ENCODE measurements around the gene CREG2.

The CREG2 gene

GRCh38 chr2:101408925-101409324 lies 21.6 kb upstream of the CREG2 start:
- no peak for DNase-seq (ENCODE audit: low read depth)

GRCh38 chr2:101405351-101405899 lies 18.1 kb upstream of the CREG2 start:
- no peak for DNase-seq (ENCODE audit: low read depth)

DNA sequence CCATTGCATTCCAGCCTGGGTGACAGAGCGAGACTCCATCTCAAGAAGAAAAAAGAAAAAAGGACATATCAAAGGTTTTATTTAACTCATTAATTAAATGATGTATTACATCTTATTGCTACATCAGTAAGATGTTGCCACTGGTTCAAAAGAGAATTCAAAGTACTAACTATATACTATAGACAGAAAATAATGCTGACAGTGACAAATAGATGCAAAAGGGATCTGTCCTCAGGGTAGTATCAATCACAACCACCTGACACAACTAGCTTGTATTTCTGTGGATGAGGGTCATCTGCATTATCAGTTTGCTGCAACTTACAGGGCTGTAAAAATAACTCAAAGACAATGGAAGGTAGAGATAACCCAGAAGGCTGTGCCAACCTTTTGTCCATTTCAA lies 16.4 kb upstream of the CREG2 start:
- no peak for DNase-seq (ENCODE audit: low read depth)

GRCh38 chr2:101402630-101403029 lies 15.3 kb upstream of the CREG2 start:
- DNase-seq (ENCODE audit: low read depth), result no peak

DNA sequence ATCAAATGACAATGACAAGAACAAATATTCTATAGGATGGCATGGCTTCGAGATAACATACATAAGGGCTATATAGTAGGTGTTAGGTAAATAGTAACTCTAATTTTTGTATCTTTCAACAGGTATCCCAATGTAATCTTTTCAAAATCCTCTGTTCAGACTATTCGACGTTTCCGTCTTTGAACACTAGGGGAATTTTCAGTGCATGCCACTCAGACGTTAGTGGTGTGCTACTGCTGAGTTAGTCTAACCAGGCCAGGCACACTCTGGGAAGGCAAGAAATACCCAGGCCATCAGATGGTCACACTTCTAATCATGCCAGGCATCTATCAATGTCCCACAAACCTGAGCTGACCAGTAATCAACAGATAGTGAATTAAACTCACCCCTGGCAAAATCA lies 14.6 kb upstream of the CREG2 start:
- DNase-seq (ENCODE audit: low read depth), result no peak

DNA sequence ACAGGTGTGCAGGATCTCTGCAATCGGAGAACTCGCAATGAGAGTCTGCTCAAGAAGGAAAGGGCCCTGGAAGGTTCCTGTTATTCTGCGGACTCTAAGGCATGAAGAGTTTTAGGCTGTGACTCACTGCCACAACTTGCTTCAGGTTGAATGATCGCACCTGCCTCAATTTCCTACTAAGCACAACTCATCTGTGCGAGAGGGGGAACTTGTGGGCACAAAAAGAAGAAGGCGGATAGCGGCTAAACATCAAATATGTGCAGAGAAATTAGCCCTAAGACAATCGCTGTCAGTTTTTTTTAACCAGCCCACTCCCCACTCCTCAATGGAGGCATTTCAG lies 14.0 kb upstream of the CREG2 start:
- no peak for DNase-seq (ENCODE audit: low read depth)

GRCh38 chr2:101400506-101401325 lies 13.4 kb upstream of the CREG2 start:
- DNase-seq (ENCODE audit: low read depth), result no peak

GRCh38 chr2:101400048-101400447 lies 12.7 kb upstream of the CREG2 start:
- DNase-seq (ENCODE audit: low read depth), result no peak

GRCh38 chr2:101399021-101399799 lies 11.9 kb upstream of the CREG2 start:
- DNase-seq (ENCODE audit: low read depth), result no peak

- DNase-seq (ENCODE audit: low read depth), result no peak
These were observed 11.0 kb upstream of the CREG2 start for GRCh38 chr2:101398116-101398821.

DNA sequence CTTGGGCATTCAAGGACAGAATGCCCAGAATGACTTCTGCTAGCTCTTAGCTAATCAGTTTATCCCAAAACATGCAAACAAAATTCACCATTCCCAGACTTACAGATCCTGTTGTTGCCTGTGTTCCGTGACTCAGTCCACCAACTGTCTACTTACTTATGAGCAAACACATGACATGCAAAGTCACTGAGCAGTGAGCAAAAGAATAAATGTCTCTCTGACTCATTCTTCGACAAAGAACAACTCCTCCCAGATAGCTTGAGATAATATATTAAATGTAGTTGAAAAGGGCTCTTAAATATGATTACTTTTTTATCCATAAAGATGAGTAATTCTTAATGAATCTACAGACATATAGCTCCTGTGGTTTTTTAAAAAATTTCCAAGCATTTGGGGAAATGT lies 9.0 kb upstream of the CREG2 start:
- no peak for DNase-seq (ENCODE audit: low read depth)

GRCh38 chr2:101395545-101396315 lies 8.4 kb upstream of the CREG2 start:
- DNase-seq (ENCODE audit: low read depth), result no peak

GRCh38 chr2:101388232-101388631 lies 929 bp upstream of the CREG2 start:
- DNase-seq (ENCODE audit: low read depth), result no peak

DNA sequence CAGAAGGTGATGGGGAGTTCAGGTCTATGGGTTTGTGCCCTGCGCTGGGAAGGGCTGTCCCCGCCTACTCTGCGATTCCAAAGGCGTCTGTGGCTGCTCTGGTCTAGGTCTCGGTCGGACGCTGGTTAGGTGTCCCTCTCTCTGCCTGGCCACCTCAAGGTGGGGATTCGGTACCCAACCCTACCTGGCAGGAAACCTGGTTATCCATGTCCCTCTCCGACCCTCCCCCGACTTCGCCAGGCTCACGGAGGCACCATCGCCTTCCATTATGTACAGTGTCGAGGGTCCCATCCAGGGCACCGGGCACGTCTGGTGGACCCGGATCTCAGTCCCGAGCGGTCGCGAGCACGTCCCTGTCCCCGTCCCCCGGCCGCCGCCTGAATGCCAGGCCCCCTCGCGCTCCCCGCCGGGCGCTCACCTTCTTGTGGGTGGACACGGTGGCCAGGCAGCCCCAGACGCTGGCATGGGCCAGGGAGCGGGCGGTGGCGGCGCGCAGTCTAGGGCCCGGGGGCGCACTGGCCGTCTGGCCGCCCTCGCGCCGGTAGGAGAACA lies 628 bp downstream of the CREG2 start:
- DNase-seq (ENCODE audit: low read depth), result no peak

DNA sequence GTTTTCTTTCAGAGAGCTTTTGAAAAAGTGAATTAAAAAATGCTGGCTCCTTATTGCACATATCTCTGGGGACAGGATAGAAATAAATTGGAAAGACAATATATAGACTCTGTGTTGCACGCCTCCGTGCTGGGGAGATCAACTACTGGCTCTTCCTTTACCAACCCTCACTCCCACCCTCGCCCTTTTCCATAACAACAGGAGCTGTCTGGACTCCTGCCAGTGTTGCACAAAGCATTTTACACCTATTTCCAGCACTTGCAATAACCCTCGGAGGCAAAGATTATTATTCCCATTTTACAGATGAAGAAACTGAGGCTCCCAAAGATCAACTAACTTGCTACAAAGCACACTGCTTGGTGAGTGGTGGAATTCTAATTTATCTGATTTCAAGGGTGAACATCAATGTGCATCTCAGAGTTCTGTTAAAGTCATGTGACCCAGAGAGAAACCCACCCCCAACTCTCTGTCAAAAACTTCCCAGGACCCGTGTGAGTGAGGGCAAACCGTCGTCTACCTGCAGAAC lies 4.2 kb downstream of the CREG2 start:
- no peak for DNase-seq (ENCODE audit: low read depth)

- DNase-seq (ENCODE audit: low read depth), result no peak
These were observed 4.9 kb downstream of the CREG2 start for GRCh38 chr2:101382442-101382841.

- DNase-seq (ENCODE audit: low read depth), result no peak
These were observed 6.9 kb downstream of the CREG2 start for GRCh38 chr2:101380376-101380775.

DNA sequence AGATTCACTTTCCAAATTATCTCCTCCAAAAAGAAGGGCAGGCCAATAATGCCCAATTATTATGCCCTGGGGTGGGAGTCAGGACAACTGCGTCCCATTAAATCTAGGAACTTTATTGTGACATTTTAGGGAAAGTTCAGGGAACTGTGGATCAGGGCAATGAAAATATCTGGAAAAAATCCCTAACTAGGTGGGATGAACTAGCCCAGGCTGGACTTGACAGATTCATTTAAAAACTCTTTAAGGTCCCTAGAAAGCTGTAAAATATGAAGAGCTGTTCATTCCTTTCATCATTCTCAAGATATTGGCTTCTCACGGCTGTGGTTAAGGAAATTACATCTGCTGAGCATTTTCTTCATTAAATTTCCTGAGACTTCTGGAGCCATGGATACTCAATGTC lies 8.2 kb downstream of the CREG2 start:
- DNase-seq (ENCODE audit: low read depth), result no peak

GRCh38 chr2:101375653-101376052 lies 11.7 kb downstream of the CREG2 start:
- no peak for DNase-seq (ENCODE audit: low read depth)

- DNase-seq (ENCODE audit: low read depth), result no peak
These were observed 12.3 kb downstream of the CREG2 start for GRCh38 chr2:101374821-101375561.

DNA sequence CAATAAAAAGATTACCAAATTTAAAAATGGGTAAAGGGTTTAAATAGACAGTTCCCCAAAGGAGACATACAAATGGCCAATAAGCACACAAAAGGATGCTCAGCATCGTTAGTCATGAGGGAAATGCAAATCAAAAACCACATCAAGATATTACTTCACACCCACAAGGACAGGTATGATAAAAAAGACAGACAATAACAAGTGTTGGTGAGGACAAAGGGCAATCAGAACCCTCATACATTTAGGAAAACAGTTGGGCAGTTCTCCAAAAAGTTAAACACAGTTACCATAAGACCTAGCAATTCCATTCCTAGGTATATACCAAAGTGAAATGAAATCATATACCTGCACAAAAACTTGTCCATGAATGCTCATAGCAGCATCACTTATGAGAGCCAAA lies 14.5 kb downstream of the CREG2 start:
- DNase-seq (ENCODE audit: low read depth), result no peak

Measured in T-helper 22 cell (primary cell).